ENCODE data around the gene HDAC4.

Gene HDAC4

DNA sequence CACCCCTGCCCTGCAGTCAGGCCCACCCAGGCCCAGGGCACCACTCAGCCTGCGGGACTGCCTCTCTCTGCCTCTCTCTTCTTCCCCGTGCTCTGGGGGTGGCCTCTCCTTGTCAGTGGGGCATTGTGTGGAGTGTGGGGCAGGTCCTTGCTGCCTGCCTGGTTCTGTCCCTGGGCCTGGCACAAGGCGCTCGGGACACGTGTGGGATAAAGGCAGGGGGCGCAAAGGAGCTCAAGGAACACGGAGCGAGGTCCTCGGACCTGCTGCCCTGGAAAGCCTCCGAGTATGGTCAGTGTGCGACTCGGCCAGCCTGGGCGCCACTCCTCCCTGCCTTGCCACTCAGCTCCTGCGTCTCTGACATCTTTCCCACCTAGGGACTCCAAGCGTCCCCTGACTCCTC, 262.2 kb downstream of the HDAC4 start:
- Histone ChIP-seq H3F3A (ENCODE audit: insufficient read depth) (no peaks in the 10 kb centered on the region), H3K4me3 (ENCODE audit: insufficient read depth, low read length, poor library complexity, severe bottlenecking) (no peak overlapping the region), H4K20me1 (ENCODE audit: low read depth, low read length) (no peaks in the 10 kb centered on the region), H3K9ac (ENCODE audit: low read length) (no peak overlapping the region), H3K9me2 (replicated peaks; ENCODE audit: insufficient read depth, low read length) (no peaks in the 10 kb centered on the region), H3K27me3 (ENCODE audit: low read length) (no peaks in the 10 kb centered on the region), H3K79me2 (ENCODE audit: insufficient read depth, low read length) (no peaks in the 10 kb centered on the region), H3K27ac (ENCODE audit: low read depth, low read length) (no peak overlapping the region), H2AFZ (ENCODE audit: low read depth, low read length, severe bottlenecking) (no peak overlapping the region), H3K36me3 (ENCODE audit: low read length) (no peaks in the 10 kb centered on the region), H3K4me2 (ENCODE audit: low read depth, low read length, poor library complexity, severe bottlenecking) (no peak overlapping the region), H3K9me3 (ENCODE audit: insufficient read depth, low read length) (no peaks in the 10 kb centered on the region)
- TF ChIP-seq CTCF (IDR thresholded peaks at IDR 0.05; ENCODE audit: insufficient read depth, low read length, poor library complexity, severe bottlenecking) (no peak), EZH2phosphoT487 (conservative IDR thresholded peaks at IDR 0.05; ENCODE audit: low read length) (no peak)

- H3K9me3 ChIP-seq (ENCODE audit: insufficient read depth, low read length), result no peaks in the 10 kb centered on the region
- H3K9me2 ChIP-seq (replicated peaks; ENCODE audit: insufficient read depth, low read length), result no peaks in the 10 kb centered on the region
- no peaks in the 10 kb centered on the region for H3K79me2 ChIP-seq (ENCODE audit: insufficient read depth, low read length)
- TF ChIP-seq CTCF (IDR thresholded peaks at IDR 0.05; ENCODE audit: insufficient read depth, low read length, poor library complexity, severe bottlenecking) (no peak), EZH2phosphoT487 (conservative IDR thresholded peaks at IDR 0.05; ENCODE audit: low read length) (no peak)
- no peak overlapping the region for H3K4me3 ChIP-seq (ENCODE audit: insufficient read depth, low read length, poor library complexity, severe bottlenecking)
- no peak overlapping the region for H3K9ac ChIP-seq (ENCODE audit: low read length)
- H3F3A ChIP-seq (ENCODE audit: insufficient read depth), result no peaks in the 10 kb centered on the region
- H3K4me2 ChIP-seq (ENCODE audit: low read depth, low read length, poor library complexity, severe bottlenecking), result no peak overlapping the region
- H2AFZ ChIP-seq (ENCODE audit: low read depth, low read length, severe bottlenecking), result no peak overlapping the region
- no peaks in the 10 kb centered on the region for H3K27me3 ChIP-seq (ENCODE audit: low read length)
- H4K20me1 ChIP-seq (ENCODE audit: low read depth, low read length), result no peaks in the 10 kb centered on the region
- no peak overlapping the region for H3K27ac ChIP-seq (ENCODE audit: low read depth, low read length)
- H3K36me3 ChIP-seq (ENCODE audit: low read length), result no peaks in the 10 kb centered on the region
These were observed 262.9 kb downstream of the HDAC4 start for GRCh38 chr2:239137898-239138283.

DNA sequence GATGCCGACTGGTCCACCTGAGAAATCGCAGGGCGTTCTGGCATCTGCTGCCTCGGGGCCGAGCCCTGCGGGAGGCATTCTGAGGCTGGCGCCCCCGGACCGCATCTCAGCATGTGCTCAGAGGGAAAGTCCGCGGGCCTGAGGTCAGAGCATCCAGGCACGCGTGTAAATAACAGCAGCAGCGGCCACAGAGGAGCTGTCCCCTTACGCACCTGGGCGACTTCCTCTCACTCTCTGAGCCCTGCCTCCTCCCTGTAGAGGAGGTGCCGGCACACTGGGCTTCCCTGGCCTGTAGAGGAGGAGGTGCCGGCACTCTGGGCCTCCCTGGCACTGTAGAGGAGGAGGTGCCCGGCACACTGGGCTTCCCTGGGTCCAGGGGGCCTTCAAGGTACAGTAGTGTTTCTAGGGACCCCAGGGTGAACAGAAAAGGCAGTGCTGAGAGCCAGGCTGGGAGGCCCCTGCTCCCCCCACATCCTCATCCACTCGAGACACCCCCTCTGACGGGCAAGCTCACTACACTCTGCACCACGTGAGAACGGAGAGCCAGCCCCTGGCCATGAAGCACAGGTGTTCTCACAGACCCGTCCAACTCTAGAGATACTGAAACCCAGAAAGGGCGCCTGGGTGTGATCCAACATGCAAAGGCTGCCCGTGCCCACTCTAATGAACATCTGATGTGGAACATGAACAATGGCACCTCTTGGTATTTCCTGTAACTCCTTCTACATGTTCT, 263.5 kb downstream of the HDAC4 start:
- Histone ChIP-seq H3K4me2 (ENCODE audit: low read depth, low read length, poor library complexity, severe bottlenecking) (no peak overlapping the region), H3K79me2 (ENCODE audit: insufficient read depth, low read length) (no peaks in the 10 kb centered on the region), H3K36me3 (ENCODE audit: low read length) (no peaks in the 10 kb centered on the region), H3K9me2 (replicated peaks; ENCODE audit: insufficient read depth, low read length) (no peaks in the 10 kb centered on the region), H3K27me3 (ENCODE audit: low read length) (no peaks in the 10 kb centered on the region), H3K4me3 (ENCODE audit: insufficient read depth, low read length, poor library complexity, severe bottlenecking) (no peak overlapping the region), H4K20me1 (ENCODE audit: low read depth, low read length) (no peaks in the 10 kb centered on the region), H2AFZ (ENCODE audit: low read depth, low read length, severe bottlenecking) (no peak overlapping the region), H3F3A (ENCODE audit: insufficient read depth) (no peaks in the 10 kb centered on the region), H3K9me3 (ENCODE audit: insufficient read depth, low read length) (no peaks in the 10 kb centered on the region), H3K9ac (ENCODE audit: low read length) (no peak overlapping the region), H3K27ac (ENCODE audit: low read depth, low read length) (no peak overlapping the region)
- TF ChIP-seq EZH2phosphoT487 (conservative IDR thresholded peaks at IDR 0.05; ENCODE audit: low read length), result no peak

GRCh38 chr2:239136762-239137161, 264.1 kb downstream of the HDAC4 start:
- Histone ChIP-seq H3K9ac (ENCODE audit: low read length) (no peak overlapping the region), H3F3A (ENCODE audit: insufficient read depth) (no peaks in the 10 kb centered on the region)
- TF ChIP-seq CTCF (IDR thresholded peaks at IDR 0.05; ENCODE audit: insufficient read depth, low read length, poor library complexity, severe bottlenecking) (no peak), EZH2phosphoT487 (conservative IDR thresholded peaks at IDR 0.05; ENCODE audit: low read length) (no peak)

More at GRCh38 chr2:239136762-239137161, 264.1 kb downstream of the HDAC4 start:
- no peak overlapping the region for H3K27ac ChIP-seq (ENCODE audit: low read depth, low read length)
- no peak overlapping the region for H3K4me2 ChIP-seq (ENCODE audit: low read depth, low read length, poor library complexity, severe bottlenecking)
- H3K9me3 ChIP-seq (ENCODE audit: insufficient read depth, low read length), result no peaks in the 10 kb centered on the region
- H3K9me2 ChIP-seq (replicated peaks; ENCODE audit: insufficient read depth, low read length), result no peaks in the 10 kb centered on the region
- H3K79me2 ChIP-seq (ENCODE audit: insufficient read depth, low read length), result no peaks in the 10 kb centered on the region
- H3K27me3 ChIP-seq (ENCODE audit: low read length), result no peaks in the 10 kb centered on the region
- H4K20me1 ChIP-seq (ENCODE audit: low read depth, low read length), result no peaks in the 10 kb centered on the region
- no peak overlapping the region for H3K4me3 ChIP-seq (ENCODE audit: insufficient read depth, low read length, poor library complexity, severe bottlenecking)
- H2AFZ ChIP-seq (ENCODE audit: low read depth, low read length, severe bottlenecking), result no peak overlapping the region
- H3K36me3 ChIP-seq (ENCODE audit: low read length), result no peaks in the 10 kb centered on the region
